ENCODE measurements around the gene PSTK.

PSTK gene

GRCh38 chr10:122980209-122981065 lies at the start of gene PSTK:
PSTK (plus strand) TSS chr10:122980401; CDS start chr10:122980480, 79 bp downstream.
- DNase-seq: peak; percentile 81

GRCh38 chr10:122931088-122931906 lies 48.9 kb upstream of the PSTK start:
- DNase-seq: no peak

- DNase-seq: no peak
These were observed 40.9 kb upstream of the PSTK start for GRCh38 chr10:122939133-122939855.

- DNase-seq: no peak
These were observed 40.2 kb upstream of the PSTK start for GRCh38 chr10:122939856-122940543.

- no peak for DNase-seq
These were observed 30.9 kb upstream of the PSTK start for GRCh38 chr10:122949296-122949695.

- DNase-seq: peak; percentile 94
These were observed 26.1 kb upstream of the PSTK start, which contains the start of gene C10orf88 for GRCh38 chr10:122953902-122954730. C10orf88 (minus strand) TSS chr10:122954227; CDS start chr10:122954178, 49 bp downstream.

- no peak for DNase-seq
These were observed 25.5 kb upstream of the PSTK start for GRCh38 chr10:122954731-122955050.

- no peak for DNase-seq
These were observed 24.3 kb upstream of the PSTK start for GRCh38 chr10:122955892-122956291.

- DNase-seq: no peak
These were observed 22.7 kb upstream of the PSTK start for GRCh38 chr10:122957474-122957873.

- DNase-seq: no peak
These were observed 17.8 kb upstream of the PSTK start for GRCh38 chr10:122962405-122962804.

- DNase-seq: no peak
These were observed 13.3 kb upstream of the PSTK start for GRCh38 chr10:122966879-122967278.

GRCh38 chr10:122968698-122969097 lies 11.5 kb upstream of the PSTK start:
- DNase-seq: no peak

- peak; percentile 30 for DNase-seq
These were observed 6.2 kb upstream of the PSTK start for GRCh38 chr10:122974023-122974422.

- no peak for DNase-seq
These were observed 5.6 kb upstream of the PSTK start for GRCh38 chr10:122974543-122975064.

GRCh38 chr10:122981066-122981464 lies 864 bp downstream of the PSTK start:
- DNase-seq: no peak

- DNase-seq: no peak
These were observed 3.7 kb downstream of the PSTK start for GRCh38 chr10:122983898-122984297.

- DNase-seq: no peak
These were observed 4.5 kb downstream of the PSTK start for GRCh38 chr10:122984708-122985107.

- DNase-seq: no peak
These were observed 6.1 kb downstream of the PSTK start for GRCh38 chr10:122986335-122986734.

GRCh38 chr10:122988501-122988900 lies 8.3 kb downstream of the PSTK start:
- DNase-seq: no peak

- peak; percentile 15 for DNase-seq
These were observed 10.1 kb downstream of the PSTK start for GRCh38 chr10:122990278-122990677.

- DNase-seq: no peak
These were observed 11.9 kb downstream of the PSTK start for GRCh38 chr10:122992031-122992585.

All from NCI-H2171 treated with DMSO at 0.1 percent for 48 hours (cell line).